Raji (cell line): Measurements from ENCODE around the gene NSDHL.

ENCODE experiments used
- POLR2A ChIP-seq: IDR thresholded peaks from 2 replicates; pipeline ENCODE4 v1.6.1; 2011; ENCODE audit warnings: low read depth, low read length, control low read depth; ENCODE audit not compliant: insufficient read depth

NSDHL gene

GRCh38 chrX:152899111-152899873 lies 68.4 kb downstream of the NSDHL start:
- no peak for TF ChIP-seq POLR2A

DNA sequence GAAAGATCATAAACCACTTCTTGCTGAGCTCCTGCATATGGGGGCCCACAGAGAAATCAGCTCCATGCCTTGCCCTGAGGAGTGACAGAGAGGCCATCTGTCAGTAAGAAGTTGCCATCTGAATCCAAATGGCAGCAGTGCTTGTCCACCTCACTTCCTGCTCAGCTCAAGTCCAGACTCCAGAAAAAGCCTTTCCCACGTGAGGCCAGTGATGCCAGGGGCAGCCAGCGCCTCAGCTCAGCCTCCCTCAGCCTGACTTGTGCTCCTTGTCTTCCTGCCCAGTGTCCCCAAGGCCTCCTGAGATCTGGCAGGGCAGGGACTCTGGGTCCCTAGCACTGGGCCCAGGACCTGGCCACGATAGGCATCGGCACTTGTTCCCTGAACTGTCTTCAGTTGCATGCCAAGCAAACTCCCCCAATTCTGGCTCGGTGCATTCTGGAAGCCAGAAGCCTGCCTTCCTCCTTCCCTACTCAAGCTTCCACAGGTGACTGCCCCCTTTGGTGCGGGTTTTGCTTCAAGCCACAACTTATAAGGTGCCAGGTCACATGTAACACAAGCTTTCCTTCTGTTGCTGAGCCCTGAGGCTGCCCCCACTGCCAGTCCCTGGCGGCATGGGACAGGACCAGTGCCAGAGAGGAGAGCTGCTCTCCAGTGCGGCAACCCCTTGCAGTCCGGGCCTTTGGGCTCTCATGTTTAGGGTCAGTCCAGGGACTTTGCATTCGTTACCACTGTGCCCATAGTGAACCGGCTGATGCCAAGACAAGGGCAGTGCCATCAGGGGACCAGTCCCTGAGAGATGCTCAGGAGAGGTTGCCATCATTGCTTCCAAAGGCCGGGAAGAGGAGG lies 69.2 kb downstream of the NSDHL start:
- no peak for TF ChIP-seq POLR2A

DNA sequence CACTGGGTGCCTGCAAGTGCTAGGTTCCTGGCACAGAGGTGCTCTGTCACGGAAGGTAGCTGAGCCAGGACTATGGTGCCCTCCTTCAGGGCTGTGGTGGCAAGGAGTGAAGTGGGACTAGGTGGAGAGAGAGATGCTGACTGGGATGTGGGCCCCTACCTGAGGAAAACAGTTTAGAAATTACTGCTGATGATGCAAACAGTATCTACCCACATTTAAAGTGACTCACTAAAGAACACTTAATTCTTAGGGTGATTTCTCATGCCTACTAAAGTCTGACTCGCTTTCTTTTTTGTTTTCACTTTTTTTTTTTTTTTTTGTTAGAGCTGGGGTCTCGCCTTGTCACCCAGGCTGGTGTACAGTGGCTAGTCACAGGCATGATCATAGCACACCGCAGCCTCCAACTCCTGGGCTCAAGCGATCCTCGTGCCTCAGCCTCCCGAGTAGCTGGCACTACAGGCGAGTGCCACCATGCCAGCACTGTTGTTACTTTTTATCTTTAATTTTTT lies 70.1 kb downstream of the NSDHL start:
- TF ChIP-seq POLR2A: no peak

GRCh38 chrX:152901816-152902501 lies 71.1 kb downstream of the NSDHL start:
- TF ChIP-seq POLR2A: no peak

GRCh38 chrX:152902502-152902820 lies 71.6 kb downstream of the NSDHL start:
- no peak for TF ChIP-seq POLR2A

GRCh38 chrX:152903589-152903988 lies 72.7 kb downstream of the NSDHL start:
- no peak for TF ChIP-seq POLR2A

DNA sequence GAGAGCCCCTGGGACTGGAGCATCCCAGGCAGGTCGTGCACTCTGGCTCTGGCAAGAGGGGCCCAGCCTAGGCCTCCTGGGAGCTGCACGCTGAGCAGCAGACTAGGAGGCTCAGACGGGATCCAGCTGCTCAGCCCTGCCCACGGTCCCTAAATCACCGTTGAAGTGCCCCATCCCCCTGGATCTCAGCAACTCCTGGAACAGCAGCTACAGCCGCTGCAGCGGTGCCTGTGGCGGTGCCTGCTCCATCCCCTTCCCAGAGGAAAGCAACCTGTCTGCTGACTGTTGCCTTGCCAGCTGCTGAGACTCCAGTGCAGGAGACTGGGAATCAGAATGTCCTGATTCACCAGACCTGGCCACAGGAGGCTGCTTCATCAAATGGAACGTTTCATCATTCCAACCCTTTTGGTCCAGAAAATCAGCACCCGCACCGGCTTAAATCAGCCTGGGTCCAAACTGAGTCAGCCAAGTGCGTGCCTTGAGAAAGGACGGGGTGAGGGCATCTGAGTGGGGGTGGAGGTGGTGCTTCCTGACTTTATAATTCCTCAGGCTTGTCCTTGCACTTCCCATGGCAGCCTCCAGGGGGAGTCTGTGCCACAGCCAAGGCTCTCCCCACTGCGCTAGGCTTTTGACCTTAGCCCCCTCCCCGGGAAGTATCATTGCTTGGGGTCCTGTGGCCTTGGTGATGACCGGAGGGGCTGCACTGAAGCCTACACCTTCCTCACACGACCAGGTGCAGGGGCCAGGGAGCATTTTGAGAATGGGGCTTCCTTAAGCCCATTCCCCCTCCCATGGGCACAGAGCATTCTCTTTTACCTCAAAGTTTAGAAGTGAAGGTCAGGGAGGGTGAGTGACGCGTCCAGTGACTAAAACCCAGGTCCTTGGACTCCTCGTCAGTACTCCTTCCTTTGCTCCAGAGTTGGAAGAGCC lies 73.6 kb downstream of the NSDHL start:
- TF ChIP-seq POLR2A: no peak

GRCh38 chrX:152905081-152905420 lies 74.2 kb downstream of the NSDHL start:
- no peak for TF ChIP-seq POLR2A

DNA sequence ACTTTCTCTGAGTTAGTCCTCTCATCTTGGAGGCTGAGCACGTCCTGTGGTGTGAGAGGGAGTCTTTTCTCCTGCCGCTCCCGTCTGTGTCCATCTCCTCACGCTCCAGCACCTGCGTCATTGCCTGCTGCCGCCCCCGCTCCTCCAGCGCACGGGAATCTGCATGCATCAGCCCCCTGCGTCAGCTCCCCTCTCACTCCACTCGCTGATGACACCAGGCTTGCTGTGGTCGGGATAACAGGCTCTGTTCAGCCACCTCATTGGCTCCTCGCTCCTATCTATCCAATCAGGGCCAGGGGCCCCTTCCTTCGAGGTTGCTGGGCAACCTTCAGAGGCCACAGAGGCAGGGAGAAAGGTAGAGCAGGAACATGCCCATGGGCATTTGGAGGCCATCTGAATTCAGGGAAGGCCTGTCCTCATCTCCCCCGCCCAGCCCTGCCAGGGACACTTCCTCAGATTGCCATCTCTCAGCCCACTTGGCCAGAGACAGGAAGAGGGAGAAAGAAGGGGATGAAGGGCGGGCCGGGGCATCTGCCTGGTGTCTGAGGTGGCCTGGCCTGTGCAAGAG lies 76.3 kb downstream of the NSDHL start:
- no peak for TF ChIP-seq POLR2A

DNA sequence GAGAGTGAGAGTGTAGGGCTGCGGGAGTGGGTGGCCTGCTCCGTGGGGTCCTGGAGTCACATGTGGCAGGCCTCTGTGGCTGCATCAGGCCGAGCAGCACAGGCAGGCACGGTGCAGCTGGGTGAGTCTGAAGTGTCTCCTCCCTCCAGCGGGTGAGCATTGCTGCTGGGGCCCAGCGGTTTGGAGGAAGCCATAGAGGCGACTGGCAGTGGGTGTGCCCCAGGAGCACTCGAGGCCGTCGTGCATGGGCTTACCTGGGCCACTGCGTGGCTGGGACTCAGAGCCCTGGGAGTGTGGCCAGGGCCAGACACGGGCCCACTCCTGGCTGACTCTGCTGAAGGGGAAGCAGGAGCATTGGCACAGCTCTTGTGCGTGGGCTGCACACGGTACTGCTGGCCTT lies 77.6 kb downstream of the NSDHL start:
- TF ChIP-seq POLR2A: no peak

GRCh38 chrX:152912106-152912505 lies 81.2 kb downstream of the NSDHL start:
- TF ChIP-seq POLR2A: no peak

- no peak for TF ChIP-seq POLR2A
Observed at GRCh38 chrX:152912641-152913040, 81.8 kb downstream of the NSDHL start.

DNA sequence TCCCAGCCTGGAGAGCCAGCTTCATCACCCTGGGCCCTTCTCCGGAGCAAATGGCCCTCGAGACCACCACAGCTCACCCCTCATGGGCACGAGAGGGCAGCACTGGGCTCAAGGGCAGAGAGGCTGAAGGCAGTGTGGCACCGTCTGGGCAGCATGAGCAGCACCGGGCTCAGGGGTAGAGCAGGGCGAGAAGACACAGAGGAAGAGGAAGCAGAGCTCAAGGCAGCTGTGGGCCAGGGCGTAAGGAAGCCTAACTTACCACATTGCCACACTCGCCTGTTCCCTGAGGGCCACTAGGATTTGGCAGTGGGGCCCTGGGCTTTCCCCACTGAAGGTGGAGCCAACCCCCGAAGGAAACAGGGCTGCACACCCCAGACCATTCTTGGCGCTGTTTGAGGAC lies 82.5 kb downstream of the NSDHL start:
- TF ChIP-seq POLR2A: no peak

DNA sequence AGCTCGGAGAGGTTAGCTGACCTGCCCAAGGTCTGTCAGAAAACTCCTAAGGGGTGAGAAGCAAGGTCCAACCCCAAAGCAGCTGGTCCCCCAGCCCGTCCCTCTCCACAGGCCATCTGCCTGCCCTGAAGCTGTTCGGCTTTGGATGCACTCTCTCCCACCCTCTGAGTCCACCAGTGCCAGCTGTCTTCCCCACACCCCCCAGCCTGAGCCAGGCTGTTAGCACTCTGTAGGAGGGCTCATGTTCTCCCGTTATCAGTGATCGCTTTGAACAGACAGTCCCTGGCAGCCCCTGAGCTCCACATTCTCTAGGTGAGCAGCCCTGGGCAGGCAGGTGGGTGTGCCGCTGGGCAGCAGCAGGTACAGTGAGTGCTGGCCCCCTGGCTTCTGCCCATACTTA lies 83.0 kb downstream of the NSDHL start:
- no peak for TF ChIP-seq POLR2A
